Right lobe of liver (tissue), 6 donors: ENCODE data around the gene AXDND1. TPM values are rescaled to one million over a fixed set of nuclear protein-coding genes. Genes with fewer than 3 reads are reported as not detected.
"Not testable (repeated sequence)": the region's sequence is repeated elsewhere in the genome, so short reads cannot be mapped to it uniquely, and the experiment has no call there.

ENCODE experiments used
- ATAC-seq, 4 donors: fragments of 200-7000 bp; cut with Tn5 transposase; one replicate each; pipeline ENCODE4 v1.9.1; 2020; ENCODE audit warnings: mild to moderate bottlenecking in 4 of 4, moderate library complexity in 4 of 4
- DNase-seq, 3 donors: peaks; one replicate each; pipeline ENCODE4 v3.0.0-alpha.2; 2020
- H3K27ac ChIP-seq, 3 donors: fragments of 200-600 bp; one replicate each; pipeline ENCODE4 v1.8.0; 2022
- H3K27me3 ChIP-seq, 2 donors: fragments of 200-600 bp; one replicate each; pipeline ENCODE4 v1.8.0; 2022
- H3K36me3 ChIP-seq, 4 donors: fragments of 200-600 bp; sonication (generic) in 1 of 4; one replicate each; pipeline versions ENCODE4 v1.5.1 to v1.8.0; 2017 to 2022; ENCODE audit warnings: control low read depth in 1 of 4
- H3K4me1 ChIP-seq, 4 donors: fragments of 200-600 bp; sonication (generic) in 1 of 4; one replicate each; pipeline versions ENCODE4 v1.5.1 to v1.8.0; 2017 to 2022; ENCODE audit warnings: control low read depth in 1 of 4
- H3K4me3 ChIP-seq, 3 donors: fragments of 200-600 bp; one replicate each; pipeline ENCODE4 v1.8.0; 2022
- H3K9me3 ChIP-seq, 4 donors: fragments of 200-600 bp; sonication (generic) in 1 of 4; one replicate each; pipeline versions ENCODE4 v1.5.1 to v1.8.0; 2017 to 2022; ENCODE audit warnings: control low read depth in 1 of 4
- CTCF ChIP-seq, 4 donors: fragments of 200-600 bp in 3 of 4; fragments of 450-650 bp in 1 of 4; IDR thresholded peaks; one replicate each; pipeline versions ENCODE4 v1.5.1 to v1.8.0; 2016 to 2022; ENCODE audit warnings: antibody characterized with exemption in 4 of 4, mild to moderate bottlenecking in 2 of 4
- POLR2A ChIP-seq: fragments of 450-650 bp; IDR thresholded peaks from one replicate; pipeline ENCODE4 v1.6.1; 2017; ENCODE audit warnings: antibody characterized with exemption, mild to moderate bottlenecking
- WGBS: methylation state at CpG from one replicate; pipeline ENCODE4 v1.1.6; 2018; ENCODE audit warnings: low coverage, low lambda C conversion rate; ENCODE audit not compliant: insufficient coverage; ENCODE audit errors: missing lambda C conversion rate; 5-methylcytosine and 5-hydroxymethylcytosine counted together
- intact Hi-C, 2 donors: fragments of 100-400 bp; cut with DNase I; formaldehyde crosslinking; loops; one replicate each; pipeline versions ENCODE4 v1.11.2 to v1.14.1; 2022
- total RNA-seq, 6 experiments: library from RNA; depleted of rRNA in 2 of 6; stranded (reverse); fragments of >200 nt in 2 of 6; fragmentation: NEBNext Ultra II Directional in 3 of 6; extraction: Animal tissue kit (Norgen Biotek cat#: 25700) in 3 of 6; gene quantifications; one replicate each; pipeline versions ENCODE4 v1.1.0 to v1.2.4, GENCODE V29; 2016 to 2023
- donor health status: DM: no; HTN: yes; CAD: no.
- donor health status: DM: no; HTN: no; CAD: no.
- donor health status: DM: no; HTN: no; CAD: no.
- donor health status: DM: no; HTN: yes; CAD: no.
- donor health status: DM: no; HTN: yes; CAD: no.

AXDND1 gene
- total RNA-seq, 6 experiments from 2014 or later, result 0.09 TPM; not detected in 5

DNA sequence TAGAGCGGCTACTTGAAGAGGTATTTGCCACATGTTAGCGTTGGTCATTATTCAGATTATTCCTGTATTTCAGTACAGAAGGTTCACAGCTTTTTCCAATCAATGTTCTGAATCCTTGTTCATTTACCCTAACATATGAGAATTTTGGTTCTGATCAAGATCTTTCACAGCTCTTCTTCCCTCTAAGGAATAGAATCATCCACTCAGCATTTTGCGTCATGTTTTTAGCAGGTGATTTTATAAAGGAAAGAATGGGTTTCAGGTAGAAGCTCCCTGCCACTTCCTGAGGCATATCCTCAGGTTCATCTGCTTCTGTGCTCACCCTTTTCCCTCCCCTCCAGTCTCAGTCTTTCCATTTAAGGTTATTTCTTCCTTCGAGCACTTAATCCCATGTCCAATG, 143.6 kb downstream of the AXDND1 start:
- Histone ChIP-seq H3K36me3 (no peaks in the 10 kb centered on the region), H3K4me1 (no peaks in the 10 kb centered on the region), H3K27me3 (no peaks in the 10 kb centered on the region), H3K27ac (no peak overlapping the region), H3K4me3 (no peak overlapping the region), H3K9me3 (no peaks in the 10 kb centered on the region)
- DNase-seq (no peak), ATAC-seq (no peak)
- 84% methylated on average over 4 of the region's 4 CpGs for WGBS
- intact Hi-C loops, result no loop called here
- TF ChIP-seq CTCF (IDR thresholded peaks at IDR 0.05) (no peak), POLR2A (no peak)

DNA sequence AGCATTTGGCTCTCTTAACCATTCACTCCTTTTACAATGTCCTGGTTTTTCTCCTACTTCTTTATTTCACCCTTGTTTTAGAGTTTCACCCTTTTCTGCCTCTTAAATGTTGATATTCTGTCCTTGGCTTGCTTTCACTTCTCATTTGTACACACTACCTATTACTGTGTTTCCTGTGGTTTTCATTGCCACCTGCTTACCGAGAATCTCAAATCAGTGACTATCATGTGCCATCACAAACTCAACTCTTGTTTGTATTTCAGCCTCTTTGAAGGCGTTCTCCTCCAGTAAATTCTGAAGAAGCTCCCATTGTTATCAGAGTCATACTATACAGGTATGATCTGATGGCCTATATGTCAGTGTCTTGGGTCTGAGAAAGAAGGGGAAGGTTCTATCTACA, 144.3 kb downstream of the AXDND1 start:
- Histone ChIP-seq H3K9me3 (no peaks in the 10 kb centered on the region), H3K27me3 (no peaks in the 10 kb centered on the region), H3K4me1 (no peaks in the 10 kb centered on the region), H3K36me3 (no peaks in the 10 kb centered on the region), H3K4me3 (no peak overlapping the region), H3K27ac (no peak overlapping the region)
- intact Hi-C loops, result no loop called here
- WGBS, result 28% methylated on average over 2 of the region's 2 CpGs
- DNase-seq, result no peak
- no peak for TF ChIP-seq POLR2A
- TF ChIP-seq CTCF (IDR thresholded peaks at IDR 0.05), result no peak
- ATAC-seq, result no peak

DNA sequence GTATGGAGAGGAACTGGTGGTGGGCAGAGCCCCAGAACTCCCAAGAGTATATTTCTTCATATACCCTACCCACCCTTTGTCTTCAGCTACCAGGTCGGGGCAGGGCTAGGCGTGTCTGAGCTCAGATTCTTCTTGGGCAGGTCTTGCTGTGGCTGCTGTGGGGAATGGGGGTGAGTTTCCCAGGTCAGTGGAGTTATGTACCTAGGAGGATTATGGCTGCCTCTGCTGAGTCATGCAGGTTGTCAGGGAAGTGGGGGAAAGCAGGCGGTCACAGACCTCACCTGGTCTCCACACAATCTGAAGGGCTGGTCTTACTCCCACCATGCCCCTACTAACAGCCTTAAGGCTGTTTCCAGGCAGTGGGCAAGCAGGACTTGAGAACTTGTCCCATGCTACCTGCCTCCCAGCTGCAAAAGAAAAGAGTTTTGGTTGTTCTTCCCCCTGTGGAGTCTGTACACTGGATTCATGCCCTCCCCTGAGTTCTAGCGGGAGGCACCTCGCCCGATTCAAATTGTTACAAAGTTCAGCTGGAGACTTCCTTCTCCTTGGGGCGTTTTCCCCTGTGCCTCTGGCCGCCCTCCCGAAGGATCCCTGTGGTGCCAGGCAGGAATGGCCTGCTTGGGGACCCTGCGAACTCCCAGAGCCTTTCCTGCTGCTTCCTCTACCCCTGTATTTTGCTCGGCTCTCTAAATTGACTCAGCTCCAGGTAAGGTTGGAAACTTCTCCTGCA, 151.4 kb downstream of the AXDND1 start:
- 57% methylated on average over 7 of the region's 11 CpGs for WGBS
- intact Hi-C loops, result no loop called here
- Histone ChIP-seq H3K36me3 (no peaks in the 10 kb centered on the region), H3K4me1 (no peaks in the 10 kb centered on the region), H3K27me3 (no peaks in the 10 kb centered on the region), H3K9me3 (no peaks in the 10 kb centered on the region), H3K4me3 (no peak overlapping the region), H3K27ac (no peak overlapping the region)
- DNase-seq (no peak), ATAC-seq (no peak)
- TF ChIP-seq POLR2A, result no peak
- TF ChIP-seq CTCF (IDR thresholded peaks at IDR 0.05), result no peak

DNA sequence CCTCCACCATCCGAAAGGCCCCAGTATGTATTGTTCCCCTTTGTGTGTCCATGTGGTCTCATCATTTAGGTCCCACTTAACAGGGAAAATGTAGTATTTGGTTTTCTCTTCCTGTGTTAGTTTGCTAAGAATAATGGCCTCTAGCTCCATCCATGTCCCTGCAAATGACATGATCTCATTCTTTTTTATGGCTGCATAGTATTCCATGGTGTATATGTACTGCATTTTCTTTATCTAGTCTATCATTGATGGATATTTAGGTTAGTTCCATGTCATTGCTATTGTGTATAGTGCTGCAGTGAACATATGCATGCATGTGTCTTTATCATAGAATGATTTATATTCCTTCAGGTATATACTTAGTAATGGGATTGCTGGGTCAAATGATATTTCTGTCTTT, 152.8 kb downstream of the AXDND1 start:
- H3K9me3 ChIP-seq, H3K27me3 ChIP-seq, H3K27ac ChIP-seq, H3K36me3 ChIP-seq, ATAC-seq, H3K4me1 ChIP-seq, DNase-seq, intact Hi-C loops, H3K4me3 ChIP-seq: not testable (repeated sequence)
- 100% methylated on average over 1 of the region's 1 CpG for WGBS

DNA sequence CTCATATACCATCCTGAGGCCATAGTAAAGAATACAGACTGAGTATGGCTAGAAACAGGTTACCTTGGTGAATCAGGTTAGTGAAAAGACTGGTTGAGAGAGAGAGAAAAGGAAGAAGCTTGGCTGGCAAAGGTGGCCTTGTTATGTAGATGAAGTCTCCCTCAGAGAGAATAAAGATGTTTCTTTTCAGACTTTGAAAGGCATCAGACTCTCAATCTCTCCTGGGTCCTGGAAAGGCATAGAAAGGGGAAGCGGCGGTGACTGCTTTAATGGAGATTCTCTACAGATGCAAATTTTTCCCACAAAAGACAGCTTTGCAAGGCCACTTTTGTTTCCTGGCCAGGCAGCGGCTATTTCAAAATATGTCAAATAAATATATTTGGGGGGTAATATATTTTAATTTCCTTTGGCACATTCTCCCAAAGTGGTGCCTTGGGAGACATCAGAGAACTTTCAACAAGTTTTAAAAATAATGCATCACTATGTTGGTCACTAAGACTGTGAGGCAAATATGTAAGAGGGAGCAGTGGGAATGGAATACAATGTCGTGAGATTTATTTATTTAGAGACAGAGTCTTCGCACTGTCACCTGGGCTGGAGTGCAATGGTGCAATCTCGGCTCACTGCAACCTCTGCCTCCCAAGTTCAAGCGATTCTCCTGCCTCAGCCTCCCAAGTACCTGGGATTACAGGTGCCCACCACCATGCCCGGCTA, 163.9 kb downstream of the AXDND1 start:
- no peak for ATAC-seq
- 67% methylated on average over 6 of the region's 8 CpGs for WGBS
- Histone ChIP-seq H3K9me3 (no peaks in the 10 kb centered on the region), H3K27ac (no peak overlapping the region), H3K4me1 (no peaks in the 10 kb centered on the region), H3K36me3 (no peaks in the 10 kb centered on the region), H3K27me3 (no peaks in the 10 kb centered on the region), H3K4me3 (no peak overlapping the region)
- TF ChIP-seq POLR2A (no peak), CTCF (IDR thresholded peaks at IDR 0.05) (no peak)
- no peak for DNase-seq
- intact Hi-C loops, result no loop called here
